OCI-LY1 (cell line): ENCODE measurements around the gene KLB.
"Not testable (repeated sequence)": the region's sequence is repeated elsewhere in the genome, so short reads cannot be mapped to it uniquely, and the experiment has no call there.

Source experiments
- H2AFZ ChIP-seq: fragments of 200-600 bp; sonication (generic), shearing (Covaris generic); 2 replicates; pipeline ENCODE4 v1.6.0; 2014; ENCODE audit warnings: antibody characterized with exemption, mild to moderate bottlenecking, low read length
- H3F3A ChIP-seq: fragments of 200-600 bp; sonication (generic), shearing (Covaris generic); 2 replicates; pipeline ENCODE4 v1.6.0; 2014; ENCODE audit warnings: mild to moderate bottlenecking, antibody characterized with exemption, low read length, moderate library complexity; ENCODE audit not compliant: insufficient read depth
- H3K27ac ChIP-seq: fragments of 200-600 bp; sonication (generic); 2 replicates; pipeline ENCODE4 v1.5.1; 2014; ENCODE audit warnings: low read length, mixed run types, mild to moderate bottlenecking, low read depth; ENCODE audit not compliant: poor library complexity, severe bottlenecking
- H3K27me3 ChIP-seq: fragments of 200-600 bp; sonication (generic); 2 replicates; pipeline ENCODE4 v1.6.0; 2014; ENCODE audit warnings: antibody characterized with exemption, mild to moderate bottlenecking, low read length, moderate library complexity; ENCODE audit not compliant: insufficient read depth
- H3K36me3 ChIP-seq: fragments of 200-600 bp; sonication (generic); 2 replicates; pipeline ENCODE4 v1.6.1; 2014; ENCODE audit warnings: mild to moderate bottlenecking, antibody characterized with exemption, low read length, moderate library complexity, mixed read lengths; ENCODE audit not compliant: insufficient read depth
- H3K4me1 ChIP-seq: fragments of 200-600 bp; sonication (generic); 2 replicates; pipeline ENCODE4 v1.5.1; 2014; ENCODE audit warnings: mild to moderate bottlenecking, low read length, moderate library complexity; ENCODE audit not compliant: insufficient read depth, severe bottlenecking
- H3K4me2 ChIP-seq: fragments of 200-600 bp; sonication (generic), shearing (Covaris generic); 2 replicates; pipeline ENCODE4 v1.6.1; 2014; ENCODE audit warnings: low read length
- H3K4me3 ChIP-seq: fragments of 200-600 bp; sonication (generic); 2 replicates; pipeline ENCODE4 v1.5.1; 2014; ENCODE audit warnings: low read length, low read depth, mild to moderate bottlenecking, mixed read lengths; ENCODE audit not compliant: poor library complexity, severe bottlenecking
- H3K79me2 ChIP-seq: fragments of 200-600 bp; shearing (Covaris generic); 2 replicates; pipeline ENCODE4 v1.6.1; 2016; ENCODE audit warnings: mixed run types, low read length, mixed read lengths; ENCODE audit not compliant: insufficient read depth
- H3K9ac ChIP-seq: fragments of 200-600 bp; sonication (generic), shearing (Covaris generic); 2 replicates; pipeline ENCODE4 v1.6.1; 2014; ENCODE audit warnings: mild to moderate bottlenecking, low read length, mixed read lengths
- H3K9me2 ChIP-seq: fragments of 200-600 bp; sonication (generic), shearing (Covaris generic); 2 replicates; pipeline ENCODE4 v1.6.1; 2014; ENCODE audit warnings: low read depth, mild to moderate bottlenecking, low read length, mixed read lengths
- H3K9me3 ChIP-seq: fragments of 200-600 bp; shearing (Covaris generic); 2 replicates; pipeline ENCODE4 v1.6.1; 2014; ENCODE audit warnings: low read length, mixed read lengths
- H4K20me1 ChIP-seq: fragments of 200-600 bp; sonication (generic), shearing (Covaris generic); 2 replicates; pipeline ENCODE4 v1.6.0; 2016; ENCODE audit warnings: mild to moderate bottlenecking, low read length; ENCODE audit not compliant: insufficient read depth
- EZH2 ChIP-seq: fragments of 200-600 bp; sonication (generic), shearing (Covaris generic); IDR thresholded peaks from 2 replicates; pipeline ENCODE4 v1.8.0; 2017; ENCODE audit warnings: borderline replicate concordance, mixed run types, mild to moderate bottlenecking, antibody characterized with exemption, low read length, moderate library complexity, mixed read lengths
- TF ChIP-seq, protein P1 (sequence below): fragments of 200-600 bp; sonication (generic), shearing (Covaris generic); IDR thresholded peaks from 2 replicates; pipeline ENCODE4 v1.5.1; 2017; ENCODE audit warnings: mild to moderate bottlenecking, antibody characterized with exemption, low read length, moderate library complexity, mixed read lengths

The KLB gene

DNA sequence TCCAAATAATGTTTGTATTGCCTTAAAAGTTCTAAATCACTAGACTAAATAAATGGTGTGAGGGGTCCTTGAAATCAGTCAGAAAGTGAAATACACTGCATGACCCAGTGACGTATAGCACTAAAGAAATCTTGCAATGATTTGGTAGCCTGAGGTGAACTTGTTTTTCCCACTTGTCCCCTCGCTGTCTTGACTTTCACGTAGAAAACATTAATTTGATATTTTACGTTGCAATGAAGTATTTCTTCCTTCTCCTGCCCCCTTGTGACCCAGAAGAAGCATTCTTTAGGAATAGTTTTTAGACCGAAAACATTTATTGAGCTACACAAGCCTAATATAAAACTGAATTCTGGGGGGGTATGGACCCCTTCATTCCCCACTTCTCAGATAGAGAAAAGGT is 3.7 kb downstream of the KLB start:
- no peak for TF ChIP-seq EZH2
- TF ChIP-seq, protein P1, sequence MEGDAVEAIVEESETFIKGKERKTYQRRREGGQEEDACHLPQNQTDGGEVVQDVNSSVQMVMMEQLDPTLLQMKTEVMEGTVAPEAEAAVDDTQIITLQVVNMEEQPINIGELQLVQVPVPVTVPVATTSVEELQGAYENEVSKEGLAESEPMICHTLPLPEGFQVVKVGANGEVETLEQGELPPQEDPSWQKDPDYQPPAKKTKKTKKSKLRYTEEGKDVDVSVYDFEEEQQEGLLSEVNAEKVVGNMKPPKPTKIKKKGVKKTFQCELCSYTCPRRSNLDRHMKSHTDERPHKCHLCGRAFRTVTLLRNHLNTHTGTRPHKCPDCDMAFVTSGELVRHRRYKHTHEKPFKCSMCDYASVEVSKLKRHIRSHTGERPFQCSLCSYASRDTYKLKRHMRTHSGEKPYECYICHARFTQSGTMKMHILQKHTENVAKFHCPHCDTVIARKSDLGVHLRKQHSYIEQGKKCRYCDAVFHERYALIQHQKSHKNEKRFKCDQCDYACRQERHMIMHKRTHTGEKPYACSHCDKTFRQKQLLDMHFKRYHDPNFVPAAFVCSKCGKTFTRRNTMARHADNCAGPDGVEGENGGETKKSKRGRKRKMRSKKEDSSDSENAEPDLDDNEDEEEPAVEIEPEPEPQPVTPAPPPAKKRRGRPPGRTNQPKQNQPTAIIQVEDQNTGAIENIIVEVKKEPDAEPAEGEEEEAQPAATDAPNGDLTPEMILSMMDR = peak; percentile 43; the same call in 1 of the 2 replicates
- Histone ChIP-seq H3K9ac (no peak overlapping the region), H4K20me1 (no peaks in the 10 kb centered on the region), H3K4me3 (no peak overlapping the region), H3K4me2 (peak overlapping the region; percentile 37), H2AFZ (peak overlapping the region; percentile 54; the same call in 1 of the 2 replicates), H3K27ac (no peak overlapping the region), H3K79me2 (no peaks in the 10 kb centered on the region), H3K9me2 (no peaks in the 10 kb centered on the region), H3K9me3 (no peaks in the 10 kb centered on the region), H3K36me3 (no peaks in the 10 kb centered on the region), H3K27me3 (no peaks in the 10 kb centered on the region), H3F3A (no peaks in the 10 kb centered on the region), H3K4me1 (peaks cover 11% of the 10 kb centered on the region)

DNA sequence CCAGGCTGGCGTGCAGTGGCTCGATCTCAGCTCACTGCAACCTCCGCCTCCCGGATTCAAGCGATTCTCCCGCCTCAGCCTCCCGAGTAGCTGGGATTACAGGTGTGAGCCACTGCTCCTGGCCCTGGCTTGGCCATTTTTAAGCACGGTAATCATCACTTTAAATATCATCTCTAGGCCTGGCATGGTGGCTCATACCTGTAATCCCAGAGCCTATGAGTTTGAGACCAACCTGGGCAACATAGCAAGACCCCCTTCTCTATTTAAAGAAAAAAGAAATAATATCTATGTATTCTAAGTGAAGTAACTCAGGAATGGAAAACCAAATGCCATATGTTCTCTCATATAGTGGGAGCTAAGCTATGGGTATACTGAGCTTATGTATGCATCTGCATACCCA is 4.8 kb downstream of the KLB start:
- H3K4me3 ChIP-seq, H3K36me3 ChIP-seq, H3K79me2 ChIP-seq, H3K27ac ChIP-seq, H3K9me2 ChIP-seq, H3K27me3 ChIP-seq, H3F3A ChIP-seq, H3K9ac ChIP-seq, H3K9me3 ChIP-seq, H2AFZ ChIP-seq, H4K20me1 ChIP-seq, H3K4me2 ChIP-seq: not testable (repeated sequence)
- H3K4me1 ChIP-seq = peaks cover 11% of the 10 kb centered on the region

DNA sequence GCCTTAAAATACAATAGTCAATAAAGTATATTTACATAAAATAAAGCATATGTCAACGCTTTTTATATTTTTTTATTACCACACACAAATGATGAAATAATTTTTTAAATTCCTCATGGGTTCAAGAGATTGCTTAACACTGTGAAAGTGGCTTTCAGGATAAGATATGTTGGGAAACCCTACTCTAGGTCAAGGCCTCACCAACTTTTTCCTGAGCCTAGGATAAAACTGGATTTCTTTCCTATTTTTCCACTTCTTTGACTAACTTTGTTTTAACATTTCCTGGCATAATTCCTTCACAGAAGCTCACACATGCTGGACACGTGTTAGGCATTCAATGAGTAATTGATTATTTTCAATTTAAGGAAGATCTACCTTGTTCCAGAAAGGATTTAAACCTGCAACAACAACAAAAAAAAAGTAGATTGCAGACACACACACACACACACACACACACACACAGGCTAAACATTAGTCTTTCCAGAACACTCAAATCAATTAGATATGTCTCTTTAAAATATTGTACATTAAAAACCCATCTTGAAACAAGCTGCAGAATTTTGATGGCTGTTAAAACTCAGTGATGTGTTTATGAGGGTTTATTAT is 9.1 kb downstream of the KLB start:
- no peaks in the 10 kb centered on the region for H3K27me3 ChIP-seq
- H2AFZ ChIP-seq = no peak overlapping the region
- H3K36me3 ChIP-seq = no peaks in the 10 kb centered on the region
- no peaks in the 10 kb centered on the region for H4K20me1 ChIP-seq
- H3K79me2 ChIP-seq = no peaks in the 10 kb centered on the region
- no peak overlapping the region for H3K9ac ChIP-seq
- no peaks in the 10 kb centered on the region for H3F3A ChIP-seq
- TF ChIP-seq, protein P1 = no peak
- no peak for TF ChIP-seq EZH2
- no peaks in the 10 kb centered on the region for H3K9me2 ChIP-seq
- peaks cover 2% of the 10 kb centered on the region for H3K4me1 ChIP-seq
- H3K4me2 ChIP-seq = no peak overlapping the region
- no peak overlapping the region for H3K27ac ChIP-seq
- no peak overlapping the region for H3K4me3 ChIP-seq
- H3K9me3 ChIP-seq = no peaks in the 10 kb centered on the region

DNA sequence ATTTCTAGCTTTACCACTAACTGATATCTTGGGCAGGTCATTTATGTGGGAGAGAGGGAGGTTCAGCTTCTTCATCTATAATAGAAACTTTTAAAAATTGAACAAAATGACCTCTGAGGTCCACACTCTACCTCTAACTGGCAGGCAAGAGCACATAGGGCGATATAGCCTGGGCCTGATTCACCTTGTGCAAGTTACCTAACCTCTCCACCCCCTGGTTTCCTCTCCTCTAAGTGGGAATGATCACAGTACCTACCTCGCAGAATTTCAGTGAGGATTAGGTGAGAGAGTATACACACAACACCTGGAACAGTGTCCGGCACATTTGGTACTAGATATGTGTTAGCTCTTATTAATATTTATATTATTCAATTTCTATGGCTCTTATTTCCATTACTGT is 15.5 kb downstream of the KLB start:
- Histone ChIP-seq H3K9me3 (no peaks in the 10 kb centered on the region), H3K27me3 (no peaks in the 10 kb centered on the region), H3K9ac (no peak overlapping the region), H2AFZ (no peak overlapping the region), H3K4me1 (no peaks in the 10 kb centered on the region), H3K36me3 (no peaks in the 10 kb centered on the region), H3K4me3 (no peak overlapping the region), H3K4me2 (no peak overlapping the region), H3K27ac (no peak overlapping the region), H3K79me2 (no peaks in the 10 kb centered on the region), H3K9me2 (no peaks in the 10 kb centered on the region), H4K20me1 (no peaks in the 10 kb centered on the region), H3F3A (no peaks in the 10 kb centered on the region)
- TF ChIP-seq, protein P1 = no peak
- TF ChIP-seq EZH2 = no peak

- H3K9me2 ChIP-seq, H3K9me3 ChIP-seq, H3K27ac ChIP-seq, H3K36me3 ChIP-seq, H3K4me3 ChIP-seq, H3K9ac ChIP-seq, H3K27me3 ChIP-seq, H4K20me1 ChIP-seq, H3K4me2 ChIP-seq, H3K4me1 ChIP-seq, H3K79me2 ChIP-seq, H2AFZ ChIP-seq, H3F3A ChIP-seq: not testable (repeated sequence)
Observed at GRCh38 chr4:39425297-39425696, 18.6 kb downstream of the KLB start.
